Glutamatergic neuron (in vitro differentiated cells): ENCODE measurements around the gene BCOR. TPM values are rescaled to one million over a fixed set of nuclear protein-coding genes. Genes with fewer than 3 reads are reported as not detected.

ENCODE experiments used
- DNase-seq: peaks from one replicate; pipeline ENCODE4 v3.0.0; 2022
- H3K27ac Mint-ChIP-seq: one replicate; pipeline ENCODE4 v1.8.0; 2020; ENCODE audit warnings: mild to moderate bottlenecking, mixed read lengths, inconsistent platforms; ENCODE audit not compliant: unreplicated experiment
- H3K27me3 Mint-ChIP-seq: one replicate; pipeline ENCODE4 v1.8.0; 2020; ENCODE audit warnings: mild to moderate bottlenecking, moderate library complexity, mixed read lengths, inconsistent platforms; ENCODE audit not compliant: unreplicated experiment
- H3K36me3 Mint-ChIP-seq: one replicate; pipeline ENCODE4 v1.8.0; 2020; ENCODE audit warnings: mild to moderate bottlenecking, mixed read lengths, inconsistent platforms; ENCODE audit not compliant: unreplicated experiment
- H3K4me1 Mint-ChIP-seq: one replicate; pipeline ENCODE4 v1.8.0; 2020; ENCODE audit warnings: mild to moderate bottlenecking, low read depth, mixed read lengths, inconsistent platforms; ENCODE audit not compliant: unreplicated experiment
- H3K4me3 Mint-ChIP-seq: one replicate; pipeline ENCODE4 v1.8.0; 2020; ENCODE audit warnings: mild to moderate bottlenecking, mixed read lengths, inconsistent platforms; ENCODE audit not compliant: unreplicated experiment
- H3K9me3 Mint-ChIP-seq: one replicate; pipeline ENCODE4 v1.8.0; 2020; ENCODE audit warnings: mild to moderate bottlenecking, moderate library complexity, mixed read lengths, inconsistent platforms; ENCODE audit not compliant: unreplicated experiment
- CTCF ChIP-seq: fragments of 200-600 bp; sonication (generic); IDR thresholded peaks from one replicate; pipeline ENCODE4 v1.5.0; 2021; ENCODE audit not compliant: partially characterized antibody, unreplicated experiment
- total RNA-seq: library from RNA; stranded (reverse); fragmentation: NEBNext Ultra II Directional; extraction: Animal tissue kit (Norgen Biotek cat#: 25700); gene quantifications from one replicate; pipeline ENCODE4 v1.2.1, GENCODE V29; 2021; ENCODE audit not compliant: unreplicated experiment

Gene BCOR
- total RNA-seq, 1 donor from 2014 or later = 59.0 TPM

GRCh38 chrX:40009462-40009851 lies 88.3 kb downstream of the BCOR start:
- H3K4me1 Mint-ChIP-seq = peaks cover 14% of the 10 kb centered on the region
- H3K27me3 Mint-ChIP-seq = peaks cover 4% of the 10 kb centered on the region
- peak overlapping the region; percentile 64 for H3K27ac Mint-ChIP-seq
- no peak for TF ChIP-seq CTCF
- H3K36me3 Mint-ChIP-seq = no peaks in the 10 kb centered on the region
- peaks cover 6% of the 10 kb centered on the region for H3K9me3 Mint-ChIP-seq
- peak; percentile 50 for DNase-seq
- peak overlapping the region; percentile 75 for H3K4me3 Mint-ChIP-seq

- no peak for TF ChIP-seq CTCF
- Mint-ChIP-seq H3K36me3 (no peaks in the 10 kb centered on the region), H3K4me3 (peak overlapping the region; percentile 75), H3K27ac (peak overlapping the region; percentile 33), H3K4me1 (peaks cover 18% of the 10 kb centered on the region), H3K27me3 (peaks cover 6% of the 10 kb centered on the region), H3K9me3 (peaks cover 6% of the 10 kb centered on the region)
- peak; percentile 57 for DNase-seq
These were observed 88.8 kb downstream of the BCOR start for GRCh38 chrX:40008791-40009461.

- peaks cover 6% of the 10 kb centered on the region for H3K9me3 Mint-ChIP-seq
These were observed 89.7 kb downstream of the BCOR start for GRCh38 chrX:40007756-40008705.

GRCh38 chrX:40007131-40007755 lies 90.5 kb downstream of the BCOR start:
- Mint-ChIP-seq H3K27ac (peak overlapping the region; percentile 48), H3K27me3 (peaks cover 5% of the 10 kb centered on the region), H3K9me3 (peaks cover 6% of the 10 kb centered on the region), H3K36me3 (no peaks in the 10 kb centered on the region), H3K4me3 (peak overlapping the region; percentile 74), H3K4me1 (peaks cover 25% of the 10 kb centered on the region)
- no peak for TF ChIP-seq CTCF
- no peak for DNase-seq

More at GRCh38 chrX:40007756-40008705, 89.7 kb downstream of the BCOR start:
- Mint-ChIP-seq H3K36me3 (no peaks in the 10 kb centered on the region), H3K27ac (peak overlapping the region; percentile 90), H3K4me3 (peak overlapping the region; percentile 74), H3K4me1 (peaks cover 26% of the 10 kb centered on the region), H3K27me3 (peaks cover 6% of the 10 kb centered on the region)
- DNase-seq = no peak
- no peak for TF ChIP-seq CTCF
